Measurements from ENCODE around the gene PARD3. TPM values are rescaled to one million over a fixed set of nuclear protein-coding genes. Genes with fewer than 3 reads are reported as not detected.

Gene PARD3
- total RNA-seq, 2 donors from 2014 or later: 31.6 to 41.6 TPM

- Histone ChIP-seq H3K27me3 (no peaks in the 10 kb centered on the region), H3K27ac (no peak overlapping the region), H3K9me3 (no peaks in the 10 kb centered on the region), H3K4me3 (no peak overlapping the region), H3K36me3 (no peaks in the 10 kb centered on the region), H3K4me1 (peaks cover 0 to 30% of the 10 kb centered on the region in 2 donors)
- no peak for DNase-seq (ENCODE audit: low spot score)
- TF ChIP-seq, protein P1, sequence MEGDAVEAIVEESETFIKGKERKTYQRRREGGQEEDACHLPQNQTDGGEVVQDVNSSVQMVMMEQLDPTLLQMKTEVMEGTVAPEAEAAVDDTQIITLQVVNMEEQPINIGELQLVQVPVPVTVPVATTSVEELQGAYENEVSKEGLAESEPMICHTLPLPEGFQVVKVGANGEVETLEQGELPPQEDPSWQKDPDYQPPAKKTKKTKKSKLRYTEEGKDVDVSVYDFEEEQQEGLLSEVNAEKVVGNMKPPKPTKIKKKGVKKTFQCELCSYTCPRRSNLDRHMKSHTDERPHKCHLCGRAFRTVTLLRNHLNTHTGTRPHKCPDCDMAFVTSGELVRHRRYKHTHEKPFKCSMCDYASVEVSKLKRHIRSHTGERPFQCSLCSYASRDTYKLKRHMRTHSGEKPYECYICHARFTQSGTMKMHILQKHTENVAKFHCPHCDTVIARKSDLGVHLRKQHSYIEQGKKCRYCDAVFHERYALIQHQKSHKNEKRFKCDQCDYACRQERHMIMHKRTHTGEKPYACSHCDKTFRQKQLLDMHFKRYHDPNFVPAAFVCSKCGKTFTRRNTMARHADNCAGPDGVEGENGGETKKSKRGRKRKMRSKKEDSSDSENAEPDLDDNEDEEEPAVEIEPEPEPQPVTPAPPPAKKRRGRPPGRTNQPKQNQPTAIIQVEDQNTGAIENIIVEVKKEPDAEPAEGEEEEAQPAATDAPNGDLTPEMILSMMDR (IDR thresholded peaks at IDR 0.05): no peak
Measured at GRCh38 chr10:34817586-34817985, 2.5 kb upstream of the PARD3 start.

DNA sequence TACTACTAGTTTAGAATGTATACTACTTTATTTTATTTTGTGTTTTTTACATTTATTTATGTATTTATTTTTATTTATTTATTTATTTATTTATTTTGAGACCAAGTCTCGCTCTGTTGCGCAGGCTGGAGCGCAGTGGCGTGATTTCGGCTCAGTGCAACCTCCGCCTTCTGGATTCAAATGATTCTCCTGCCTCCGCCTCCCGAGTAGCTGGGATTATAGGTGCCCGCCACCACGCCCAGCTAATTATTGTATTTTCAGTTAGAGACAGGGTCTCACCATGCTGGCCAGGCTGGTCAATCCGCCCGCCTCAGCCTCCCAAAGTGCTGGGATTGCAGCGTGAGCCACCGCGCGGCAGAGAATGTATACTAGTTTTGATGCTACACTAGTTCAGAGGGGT is 2.0 kb upstream of the PARD3 start:
- no peak overlapping the region for H3K27ac ChIP-seq
- no peaks in the 10 kb centered on the region for H3K9me3 ChIP-seq
- no peak for DNase-seq (ENCODE audit: low spot score)
- no peaks in the 10 kb centered on the region for H3K27me3 ChIP-seq
- peaks cover 0 to 35% of the 10 kb centered on the region in 2 donors for H3K4me1 ChIP-seq
- TF ChIP-seq, protein P1 (IDR thresholded peaks at IDR 0.05): no peak
- H3K36me3 ChIP-seq: no peaks in the 10 kb centered on the region
- H3K4me3 ChIP-seq: no peak overlapping the region

GRCh38 chr10:34816501-34817002 is 1.5 kb upstream of the PARD3 start:
- H3K4me3 ChIP-seq: peak overlapping the region; percentile 88 to 95
- no peaks in the 10 kb centered on the region for H3K27me3 ChIP-seq
- H3K27ac ChIP-seq: peak overlapping the region; percentile 56 to 77
- H3K4me1 ChIP-seq: peaks cover 0 to 40% of the 10 kb centered on the region in 2 donors
- no peaks in the 10 kb centered on the region for H3K36me3 ChIP-seq
- no peak for DNase-seq (ENCODE audit: low spot score)
- no peaks in the 10 kb centered on the region for H3K9me3 ChIP-seq
- TF ChIP-seq, protein P1 (IDR thresholded peaks at IDR 0.05): no peak

DNA sequence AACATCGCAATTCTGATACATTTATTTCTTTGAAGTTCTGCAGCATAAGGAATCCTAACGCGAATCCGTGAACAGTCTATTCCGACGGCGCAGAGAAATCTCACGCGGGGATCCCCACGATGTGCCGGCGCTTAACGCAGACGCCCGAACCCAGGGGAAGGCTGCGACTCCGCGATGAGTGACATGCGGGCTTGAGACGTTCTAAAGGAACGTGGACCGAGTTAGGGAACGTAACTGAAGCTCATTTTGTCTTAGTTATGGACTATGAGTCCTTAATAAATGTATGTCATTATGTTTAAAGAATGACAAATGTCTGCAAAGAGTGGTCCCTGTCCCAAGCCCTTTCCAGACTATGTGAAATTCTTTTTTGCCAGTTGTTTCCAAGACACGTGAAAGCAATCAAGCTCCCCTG is 995 bp upstream of the PARD3 start:
- H3K36me3 ChIP-seq: no peaks in the 10 kb centered on the region
- no peaks in the 10 kb centered on the region for H3K27me3 ChIP-seq
- peaks cover 0 to 45% of the 10 kb centered on the region in 2 donors for H3K4me1 ChIP-seq

GRCh38 chr10:34814913-34815184 is 247 bp downstream of the PARD3 start:
- DNase-seq (ENCODE audit: low spot score): no peak
- Histone ChIP-seq H3K27ac (peak overlapping the region; percentile 85 to 95), H3K9me3 (no peaks in the 10 kb centered on the region), H3K36me3 (no peaks in the 10 kb centered on the region), H3K27me3 (no peaks in the 10 kb centered on the region), H3K4me3 (peak overlapping the region; percentile 88 to 95), H3K4me1 (peaks cover 0 to 45% of the 10 kb centered on the region in 2 donors)
- TF ChIP-seq, protein P1 (IDR thresholded peaks at IDR 0.05): no peak

More for the DNA sequence above, 995 bp upstream of the PARD3 start:
- Histone ChIP-seq H3K4me3 (peak overlapping the region; percentile 88 to 95), H3K27ac (peak overlapping the region; percentile 56 to 77), H3K9me3 (no peaks in the 10 kb centered on the region)
- no peak for DNase-seq (ENCODE audit: low spot score)
- TF ChIP-seq, protein P1 (IDR thresholded peaks at IDR 0.05): no peak

DNA sequence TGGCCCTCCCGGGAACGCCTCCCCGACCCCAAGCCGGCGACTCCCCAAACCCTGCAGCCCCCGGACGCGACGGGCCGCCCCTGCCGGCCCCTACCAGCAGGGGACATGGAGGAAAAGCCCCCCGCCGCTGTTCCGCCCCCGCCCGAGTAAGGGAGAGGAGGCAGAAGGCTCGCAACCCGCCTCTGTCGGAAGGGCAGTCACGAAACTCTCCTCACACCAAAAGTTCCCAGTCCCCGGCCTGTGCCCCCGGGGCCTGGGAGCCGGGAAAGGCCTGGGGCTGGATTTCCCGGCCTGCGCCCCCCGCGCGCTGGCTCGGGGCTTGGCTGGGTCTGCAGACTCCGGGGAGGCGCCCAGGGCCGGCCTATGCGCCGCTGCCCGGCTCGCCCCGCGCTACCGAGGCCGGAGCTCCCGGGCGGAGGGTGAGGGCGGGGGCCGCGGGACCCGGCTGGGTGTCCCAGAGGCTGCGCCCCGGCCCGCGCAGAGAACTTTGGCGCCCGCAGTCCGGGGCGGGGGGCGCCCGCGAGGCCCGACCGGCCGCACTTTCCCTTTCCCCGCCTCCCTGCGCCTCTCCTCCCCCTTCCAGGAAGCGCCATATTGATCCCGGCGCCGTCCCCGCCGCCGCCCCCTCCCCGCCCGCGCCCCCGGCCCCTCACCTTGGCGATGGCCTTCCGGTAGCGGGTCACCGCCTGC is 728 bp downstream of the PARD3 start:
- peak overlapping the region; percentile 88 to 95 for H3K4me3 ChIP-seq
- H3K27me3 ChIP-seq: no peaks in the 10 kb centered on the region
- H3K36me3 ChIP-seq: no peaks in the 10 kb centered on the region
- peaks cover 0 to 49% of the 10 kb centered on the region in 2 donors for H3K4me1 ChIP-seq
- H3K27ac ChIP-seq: peak overlapping the region; percentile 85 to 95
- DNase-seq (ENCODE audit: low spot score): no peak
- no peaks in the 10 kb centered on the region for H3K9me3 ChIP-seq
- TF ChIP-seq, protein P1 (IDR thresholded peaks at IDR 0.05): peak in 1 of 2 donors; percentile 37
